HT1080 (cell line): ENCODE measurements around the gene CDK17. TPM values are rescaled to one million over a fixed set of nuclear protein-coding genes. Genes with fewer than 3 reads are reported as not detected.
"Not testable (repeated sequence)": the region's sequence is repeated elsewhere in the genome, so short reads cannot be mapped to it uniquely, and the experiment has no call there.

ENCODE experiments used
- DNase-seq: peaks from one replicate; pipeline ENCODE4 v3.0.0-alpha.2; 2015; ENCODE audit warnings: low read depth
- total RNA-seq: library from RNA; depleted of rRNA; stranded (reverse); fragments of >200 nt; shearing (Covaris generic); gene quantifications from 2 replicates; pipeline ENCODE4 v1.2.3, GENCODE V29; 2014

Gene CDK17
- total RNA-seq, 1 experiment from 2014 or later, result 53.8 TPM

DNA sequence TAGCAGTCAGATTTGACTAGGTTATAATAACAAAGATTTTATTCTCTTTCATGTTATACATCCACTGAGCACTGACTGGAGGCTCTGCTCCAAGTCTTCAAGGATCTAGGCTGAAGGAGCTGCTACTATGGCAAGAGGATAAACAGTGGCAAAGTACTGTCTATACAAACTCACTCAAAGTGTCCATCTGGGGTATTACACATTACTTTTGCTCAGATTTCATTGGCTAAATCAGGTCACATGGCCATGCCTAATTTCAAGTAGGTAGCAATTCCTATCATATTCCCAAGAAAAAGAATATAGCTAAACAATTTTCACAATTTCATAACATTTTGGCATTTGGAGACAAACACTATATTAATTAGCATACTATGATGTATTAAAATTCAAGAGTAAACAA lies 40.9 kb downstream of the CDK17 start:
- DNase-seq, result no peak

DNA sequence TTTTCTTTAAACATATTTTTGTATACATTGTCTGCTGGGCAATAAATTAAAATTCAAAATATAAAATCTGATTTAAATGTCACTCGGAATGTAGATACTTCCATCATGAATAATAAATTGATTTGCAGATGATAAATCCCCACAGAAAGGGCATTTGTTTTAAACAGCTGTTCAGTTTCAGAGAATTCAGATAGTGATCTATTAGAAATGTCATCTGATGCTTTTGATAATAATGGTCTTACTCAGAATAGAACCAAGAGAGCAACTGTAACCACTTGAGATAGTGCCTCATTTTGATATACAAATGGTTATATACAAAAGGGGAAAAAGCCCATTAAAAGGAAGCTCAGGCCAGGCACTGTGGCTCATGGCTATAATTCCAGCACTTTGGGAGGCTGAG lies 43.4 kb downstream of the CDK17 start:
- DNase-seq, result no peak

DNA sequence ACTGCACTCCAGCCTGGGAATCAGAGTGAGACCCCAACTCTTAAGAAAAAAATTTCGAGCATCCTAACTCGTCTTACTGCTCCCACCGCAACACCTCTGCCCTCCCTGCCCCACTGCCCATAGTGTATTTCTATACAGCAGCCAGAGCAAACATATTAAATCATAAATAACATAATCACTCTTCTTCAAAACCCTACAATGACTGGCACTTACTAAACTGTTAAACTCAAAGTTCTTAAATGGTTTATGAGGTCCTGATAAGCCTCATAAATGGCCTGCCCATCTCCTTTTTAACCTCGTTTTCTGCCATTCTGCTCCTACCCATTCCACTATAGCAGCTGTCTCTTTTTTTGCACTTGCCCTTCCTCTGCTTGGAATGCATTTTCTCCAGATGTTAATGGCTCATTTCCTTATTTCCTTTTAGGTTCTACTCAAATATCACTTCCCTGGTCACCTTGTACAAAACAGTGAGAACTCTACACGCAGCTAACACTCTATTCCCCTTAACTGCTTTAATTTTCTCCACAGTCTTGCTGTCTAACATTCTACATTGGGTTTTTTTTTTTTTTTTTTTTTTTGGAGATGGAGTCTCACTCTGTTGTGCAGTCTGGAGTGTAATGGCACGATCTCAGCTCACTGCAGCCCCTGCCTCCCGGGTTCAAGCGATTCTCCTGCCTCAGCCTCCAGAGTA lies 45.2 kb downstream of the CDK17 start:
- no peak for DNase-seq

DNA sequence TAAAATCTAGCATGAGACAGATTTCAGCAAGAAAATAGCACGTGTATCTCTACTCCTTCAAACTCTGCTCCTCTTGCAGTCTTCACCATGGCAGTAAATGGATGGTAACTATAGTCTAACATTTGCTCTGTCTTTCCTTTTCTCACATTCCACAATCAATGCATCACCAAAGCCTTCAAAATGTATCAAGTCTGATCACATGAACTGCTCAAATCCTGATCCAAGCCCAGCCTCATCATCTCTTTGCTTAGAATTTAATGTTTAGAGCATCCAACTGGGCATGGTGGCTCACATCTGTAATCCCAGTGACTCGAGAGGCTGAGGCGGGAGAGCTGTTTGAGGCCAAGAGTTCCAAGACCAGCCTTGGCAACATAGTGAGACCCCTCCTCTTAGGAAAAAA lies 45.9 kb downstream of the CDK17 start:
- no peak for DNase-seq

DNA sequence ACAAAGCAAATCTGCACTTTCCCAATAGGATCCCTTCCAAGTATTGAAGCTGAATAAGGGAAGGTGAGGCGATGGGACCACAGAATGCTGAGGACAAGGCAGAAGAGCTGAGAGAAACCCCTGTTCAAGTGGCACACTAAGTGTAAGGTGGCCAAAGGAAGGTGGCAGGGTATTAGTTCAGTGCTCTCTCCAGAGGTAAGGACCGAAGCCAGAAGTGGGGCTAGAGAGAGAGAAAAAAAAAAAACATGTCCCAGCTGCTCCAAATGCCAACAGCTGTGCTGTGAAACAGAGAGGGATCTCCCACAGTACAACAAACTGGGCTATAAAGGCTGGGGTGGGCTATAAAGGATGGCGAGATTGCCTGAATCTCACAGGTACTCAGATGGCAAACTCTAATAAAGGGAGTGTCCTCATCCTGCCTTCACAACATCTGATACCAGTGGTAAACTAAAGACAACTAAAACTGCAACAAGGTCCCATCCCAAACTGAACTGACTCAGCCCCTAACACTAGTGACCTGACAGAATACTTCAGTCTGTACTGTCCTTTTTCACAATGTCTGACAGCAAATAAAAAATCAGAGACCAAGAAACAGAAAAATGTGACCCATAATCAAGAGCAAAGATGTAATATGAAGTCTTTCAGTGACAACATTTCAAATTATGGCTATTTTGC lies 47.9 kb downstream of the CDK17 start:
- DNase-seq, result no peak

DNA sequence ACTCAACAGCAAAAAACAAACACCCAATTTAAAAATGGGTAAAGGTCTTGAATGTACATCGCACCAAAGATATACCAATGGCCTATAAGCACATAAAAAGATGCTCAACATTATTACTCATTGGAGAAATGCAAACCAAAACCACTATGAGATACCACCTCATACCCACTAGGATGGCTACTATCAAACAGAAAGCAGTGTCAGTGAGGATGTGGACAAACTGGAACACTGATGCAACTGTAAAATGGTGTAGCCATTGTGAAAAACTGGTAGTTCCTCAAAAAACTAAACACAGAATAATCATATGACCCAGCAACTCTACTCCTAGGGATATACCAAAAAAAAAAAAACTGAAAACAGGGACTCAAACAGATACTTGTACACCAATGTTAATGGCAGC lies 49.3 kb downstream of the CDK17 start:
- DNase-seq, result no peak

DNA sequence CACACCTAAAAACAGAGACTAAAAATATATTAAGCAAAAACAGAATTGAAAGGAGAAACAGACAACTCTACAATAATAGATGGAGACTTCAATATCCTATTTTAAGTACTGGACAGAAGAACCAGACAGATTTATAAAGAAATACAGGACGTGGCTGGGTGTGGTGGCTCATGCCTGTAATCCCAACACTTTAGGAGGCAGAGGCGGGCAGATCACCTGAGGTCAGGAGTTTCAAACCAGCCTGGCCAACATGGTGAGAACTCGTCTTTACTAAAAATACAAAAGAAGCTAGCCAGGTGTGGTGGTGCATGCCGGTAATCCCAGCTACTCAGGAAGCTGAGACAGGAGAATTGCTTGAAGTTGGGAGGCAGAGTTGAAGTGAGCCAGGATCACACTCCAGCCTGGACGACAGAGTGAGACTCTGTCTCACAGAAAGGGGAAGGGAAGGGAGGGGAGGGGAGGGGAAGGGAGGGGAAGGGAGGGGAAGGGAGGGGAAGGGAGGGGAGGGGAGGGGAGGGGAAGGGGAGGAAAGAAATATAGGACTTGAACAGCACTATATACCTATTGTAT lies 53.0 kb downstream of the CDK17 start:
- no peak for DNase-seq

DNA sequence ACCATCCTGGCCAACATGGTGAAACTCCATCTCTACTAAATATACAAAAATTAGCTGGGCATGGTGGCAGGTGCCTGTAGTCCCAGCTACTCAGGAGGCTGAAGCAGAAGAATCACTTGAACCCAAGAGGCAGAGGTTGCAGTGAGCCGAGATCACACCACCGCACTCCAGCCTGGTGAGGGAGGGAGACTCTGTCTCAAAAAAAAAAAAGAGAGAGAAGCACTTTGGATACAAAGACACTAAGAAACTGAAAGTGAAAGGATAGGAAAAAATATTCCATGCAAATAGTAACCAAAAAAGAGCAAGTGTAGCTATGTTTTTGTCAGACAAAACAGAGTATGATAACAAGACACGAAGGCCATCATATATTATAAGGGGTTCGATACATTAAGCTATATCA lies 53.5 kb downstream of the CDK17 start:
- not testable (repeated sequence) for DNase-seq

DNA sequence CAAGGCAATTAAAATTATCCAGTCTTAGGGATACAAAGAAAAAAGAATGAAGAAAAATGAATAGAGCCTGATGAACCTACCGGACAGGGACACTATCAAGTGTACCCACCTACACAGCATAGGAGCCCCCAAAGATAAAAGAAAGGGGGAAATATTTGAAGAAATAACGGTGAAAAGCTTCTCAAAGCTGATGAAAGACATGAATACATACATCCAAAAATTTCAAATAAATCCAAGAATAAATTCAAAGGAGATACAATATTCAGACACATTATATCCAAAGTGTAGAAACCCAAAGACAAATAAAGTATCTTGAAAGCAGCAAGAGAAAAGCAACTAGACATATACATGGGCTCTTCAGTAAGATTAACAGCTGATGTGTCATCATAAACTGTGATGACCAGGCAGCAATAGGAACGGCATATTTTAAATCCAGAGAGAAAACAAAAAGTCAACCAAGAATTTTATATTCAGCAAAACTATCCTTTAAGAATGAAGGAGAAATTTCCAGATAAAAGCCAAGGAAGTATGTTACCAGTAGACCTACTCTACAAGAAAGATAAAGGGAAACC lies 56.0 kb downstream of the CDK17 start:
- DNase-seq, result no peak

DNA sequence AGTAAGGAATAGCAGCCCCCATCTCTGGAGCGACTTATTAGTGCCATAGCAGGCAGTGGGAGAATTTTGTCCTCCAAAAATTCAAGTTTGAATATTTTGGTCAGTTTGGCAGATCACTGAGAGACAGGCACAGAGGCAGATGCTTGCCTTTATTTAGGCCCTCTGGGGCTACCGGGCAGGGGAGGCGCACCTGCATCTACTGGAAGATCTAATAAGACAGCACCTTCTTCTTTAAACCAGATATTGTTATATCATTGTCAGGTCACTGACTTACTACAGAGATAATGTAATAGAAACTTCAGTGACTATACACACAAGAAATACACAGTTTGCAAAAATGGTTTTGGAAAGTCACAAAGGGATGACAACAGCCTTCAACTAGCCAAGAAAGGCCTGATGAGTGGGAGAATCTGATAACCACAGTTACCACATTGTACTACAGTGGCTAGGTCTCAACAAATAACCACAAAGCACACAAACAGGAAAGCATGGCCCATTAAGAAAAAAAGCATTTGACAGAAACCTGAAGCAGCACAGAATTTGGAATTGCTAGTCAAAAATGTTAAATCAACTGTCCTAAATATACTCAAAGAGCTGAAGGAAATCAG lies 56.8 kb downstream of the CDK17 start:
- DNase-seq, result no peak

DNA sequence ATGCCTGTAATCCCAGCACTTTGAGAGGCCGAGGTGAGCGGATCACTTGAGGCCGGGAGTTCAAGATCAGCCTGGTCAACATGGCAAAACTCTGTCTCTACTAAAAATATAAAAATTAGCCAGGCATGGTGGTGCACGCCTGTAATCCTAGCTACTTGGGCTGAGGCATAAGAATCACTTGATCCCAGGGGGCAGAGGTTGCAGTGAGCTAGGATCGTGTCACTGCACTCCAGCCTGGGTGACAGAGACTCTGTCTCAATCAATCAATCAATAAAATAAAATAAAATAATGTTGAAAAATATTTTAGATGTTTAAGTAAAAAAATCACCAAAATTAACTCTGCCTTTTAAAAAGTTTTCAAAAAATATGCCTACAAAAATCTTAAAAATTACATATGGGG lies 60.6 kb downstream of the CDK17 start:
- DNase-seq, result not testable (repeated sequence)

DNA sequence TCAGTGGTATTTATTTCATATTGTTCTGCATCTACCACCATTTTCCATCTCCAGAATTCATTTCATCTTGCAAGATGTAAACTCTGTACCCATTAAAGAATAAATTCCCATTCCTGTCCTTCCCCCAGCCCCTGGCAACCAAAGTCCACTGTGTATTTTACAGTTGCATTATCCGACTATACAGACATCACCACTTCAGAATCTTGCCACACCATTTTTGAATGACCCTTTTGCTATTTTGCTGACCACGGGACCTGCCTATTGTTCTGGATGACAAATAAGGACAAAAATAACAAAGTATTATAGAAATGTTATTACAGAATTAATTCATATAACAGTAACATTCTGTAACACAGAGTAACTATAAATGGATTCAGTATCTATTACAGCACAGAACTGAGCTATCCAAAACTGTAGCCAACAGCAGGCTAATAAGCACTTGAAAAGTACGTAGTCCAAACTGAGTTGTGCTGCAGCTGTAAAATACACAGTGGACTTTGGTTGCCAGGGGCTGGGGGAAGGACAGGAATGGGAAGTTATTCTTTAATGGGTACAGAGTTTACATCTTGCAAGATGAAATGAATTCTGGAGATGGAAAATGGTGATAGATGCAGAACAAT lies 61.3 kb downstream of the CDK17 start:
- no peak for DNase-seq

DNA sequence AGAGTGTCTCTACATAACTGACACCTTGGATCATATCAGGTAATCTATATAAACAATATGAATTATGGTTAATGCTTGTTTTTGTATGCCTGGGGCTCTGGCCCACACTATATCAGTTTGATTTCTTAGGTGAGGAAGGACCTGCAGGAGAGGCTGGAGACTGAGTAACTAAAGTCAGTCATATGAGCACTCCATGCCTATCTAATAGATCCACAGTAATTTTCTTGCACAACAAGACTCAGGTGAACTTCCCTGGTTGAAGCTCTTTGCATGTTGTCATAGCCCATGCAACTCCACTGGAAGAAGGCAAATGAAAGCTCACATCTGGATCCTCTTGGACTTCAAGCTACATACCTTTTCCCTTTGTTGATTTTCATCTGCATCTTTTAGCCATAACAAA lies 62.3 kb downstream of the CDK17 start:
- DNase-seq, result no peak

DNA sequence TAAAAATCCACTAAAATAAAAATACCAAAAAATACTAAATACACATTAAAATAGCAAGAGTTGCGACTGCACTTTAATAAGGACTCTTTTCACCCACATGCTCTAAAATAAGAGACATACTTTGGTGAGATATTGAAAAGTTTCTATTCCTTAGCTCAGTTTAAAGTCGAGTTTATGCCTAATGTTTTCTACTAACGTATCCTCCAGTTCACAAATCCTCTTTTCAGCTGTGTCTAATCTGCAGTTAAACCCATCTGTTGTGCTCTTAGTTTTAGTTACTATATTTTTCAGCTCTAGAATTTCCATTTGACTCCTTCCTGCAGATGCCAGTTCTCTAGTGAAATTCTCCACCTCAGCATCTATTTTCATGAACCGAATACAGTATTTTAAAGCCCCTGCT lies 63.8 kb downstream of the CDK17 start:
- DNase-seq, result no peak

DNA sequence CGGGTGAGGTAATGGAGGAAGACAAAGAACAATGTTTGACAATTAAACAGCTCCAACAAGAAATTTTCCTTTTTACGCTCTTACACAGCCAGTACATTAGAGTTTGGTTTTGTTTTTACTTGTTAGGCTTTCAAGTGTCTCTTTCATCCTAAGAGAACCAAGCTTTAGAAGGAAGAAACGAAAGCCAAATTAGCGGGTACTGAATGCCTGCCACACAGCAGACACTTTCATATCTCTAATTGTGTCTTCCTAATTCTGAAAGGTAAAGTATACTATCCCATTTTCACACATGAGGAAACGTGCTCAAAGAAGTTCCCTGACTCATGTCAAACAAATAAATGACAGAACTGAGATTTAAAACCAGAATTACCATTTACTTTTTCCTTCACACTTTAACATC lies 65.0 kb downstream of the CDK17 start:
- no peak for DNase-seq

DNA sequence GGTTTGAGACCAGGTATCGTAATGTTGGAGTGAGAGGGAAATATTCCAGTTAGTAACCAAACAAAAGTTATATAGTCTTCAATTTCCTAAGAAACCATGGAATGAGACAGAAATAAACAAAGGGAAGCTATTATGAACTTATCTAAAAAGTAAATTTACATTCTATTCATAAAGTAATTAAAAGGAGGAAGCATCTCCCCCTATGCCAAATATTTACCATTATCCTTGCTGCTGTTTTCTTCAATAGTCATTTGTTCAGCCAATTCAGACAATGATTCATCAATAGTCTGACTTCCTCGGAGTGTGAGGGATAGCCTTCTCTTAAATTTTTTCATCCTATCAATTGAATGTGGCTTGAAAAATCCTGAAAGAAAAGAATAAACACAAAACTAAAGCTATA lies 65.7 kb downstream of the CDK17 start:
- no peak for DNase-seq

DNA sequence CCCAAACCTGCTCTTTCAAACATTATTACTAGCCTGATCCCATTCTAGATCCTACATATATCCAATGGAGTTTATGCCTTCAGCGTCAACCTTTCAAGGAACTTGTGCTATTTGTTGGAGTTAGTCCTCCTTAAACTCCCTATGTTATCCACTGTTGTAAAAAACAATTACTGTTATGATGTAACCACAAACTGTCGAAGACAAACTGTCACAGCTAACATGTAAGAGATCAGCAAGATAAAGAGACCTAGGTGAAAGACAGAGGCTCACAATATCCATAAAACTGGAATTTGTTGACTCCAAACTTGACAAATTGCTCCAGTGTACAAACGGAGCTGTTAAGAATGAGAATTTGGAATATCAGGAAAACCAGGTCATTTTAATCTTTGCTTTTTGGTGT lies 70.7 kb downstream of the CDK17 start:
- no peak for DNase-seq

DNA sequence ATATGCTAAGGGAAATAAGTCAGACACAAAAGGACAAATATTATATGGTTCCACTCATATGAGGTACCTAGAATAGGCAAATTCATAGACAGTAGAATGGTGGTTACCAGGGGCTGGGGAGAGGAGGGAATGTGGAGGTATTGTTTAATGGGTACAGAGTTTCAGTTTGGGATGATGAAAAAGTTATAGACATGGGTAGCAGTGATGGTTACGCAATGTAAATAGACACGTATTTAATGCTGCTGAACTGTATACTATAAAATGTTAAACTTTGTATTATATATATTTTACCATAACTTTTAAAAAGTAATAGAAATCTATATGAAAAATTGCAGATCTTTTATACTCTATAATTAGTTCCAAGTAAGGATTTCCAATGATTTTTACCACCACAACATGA lies 71.2 kb downstream of the CDK17 start:
- no peak for DNase-seq

DNA sequence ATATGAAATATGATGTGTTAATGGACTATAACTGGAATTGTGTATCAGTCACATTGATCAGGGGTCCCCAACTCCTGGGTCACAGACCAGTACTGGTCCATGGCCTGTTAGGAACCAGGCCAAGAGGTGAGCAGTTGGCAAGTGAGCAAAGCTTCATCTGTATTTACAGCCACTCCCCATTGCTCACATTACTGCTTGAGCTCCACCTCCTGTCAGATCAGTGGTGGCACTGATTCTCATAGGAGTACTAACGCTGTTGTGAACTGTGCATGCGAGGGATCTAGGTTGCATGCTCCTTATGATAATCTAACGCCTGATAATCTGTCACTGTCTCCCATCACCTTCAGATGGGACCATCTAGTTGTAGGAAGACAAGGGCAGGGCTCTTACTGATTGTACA lies 72.3 kb downstream of the CDK17 start:
- no peak for DNase-seq

DNA sequence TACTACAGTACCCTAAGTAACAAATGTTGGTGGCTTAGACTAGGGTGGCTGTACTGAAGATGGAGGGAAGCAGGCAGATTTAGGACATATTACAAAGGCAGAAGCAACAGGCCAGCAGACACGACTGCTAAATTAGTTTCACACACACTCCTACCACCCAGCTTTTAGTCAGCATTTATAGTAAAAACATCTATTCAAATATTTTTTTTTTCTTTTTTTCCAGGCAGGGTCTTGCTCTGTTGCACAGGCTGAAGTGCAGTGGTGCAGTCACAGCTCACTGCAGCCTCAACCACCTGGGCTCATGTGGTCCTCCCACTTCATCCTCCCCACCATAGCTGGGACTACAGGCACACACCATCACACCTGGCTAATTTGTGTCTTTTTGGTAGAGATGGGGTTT lies 72.9 kb downstream of the CDK17 start:
- no peak for DNase-seq

DNA sequence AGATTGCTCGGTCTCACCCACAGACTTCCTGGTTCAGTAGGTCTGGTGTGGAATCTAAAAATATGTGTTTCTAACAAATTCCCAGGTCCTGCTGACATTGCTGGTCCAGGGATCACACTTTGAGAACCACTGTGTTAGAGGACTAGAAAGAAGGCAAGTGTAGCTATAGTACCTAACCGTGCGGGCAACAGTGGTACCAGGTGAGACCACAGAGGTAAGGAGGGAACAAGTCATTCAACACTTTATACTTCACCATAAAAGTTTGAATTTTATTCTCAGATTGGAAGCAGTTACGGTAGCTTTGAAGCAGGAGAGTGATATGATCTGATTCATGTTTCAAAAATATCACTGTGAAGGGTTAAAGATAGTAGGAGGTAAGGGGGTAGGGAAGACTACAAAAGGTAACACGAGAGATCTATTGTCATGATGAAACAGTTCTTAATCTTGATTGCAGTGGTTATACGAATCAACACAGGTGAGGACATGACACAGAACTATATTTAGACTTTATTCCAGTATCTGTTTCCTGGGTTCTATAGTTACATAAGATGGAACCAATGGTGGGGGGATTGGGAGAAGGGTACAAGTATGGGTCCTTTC lies 73.5 kb downstream of the CDK17 start:
- DNase-seq, result no peak
